ENCODE measurements around the gene DDAH2.

The DDAH2 gene

DNA sequence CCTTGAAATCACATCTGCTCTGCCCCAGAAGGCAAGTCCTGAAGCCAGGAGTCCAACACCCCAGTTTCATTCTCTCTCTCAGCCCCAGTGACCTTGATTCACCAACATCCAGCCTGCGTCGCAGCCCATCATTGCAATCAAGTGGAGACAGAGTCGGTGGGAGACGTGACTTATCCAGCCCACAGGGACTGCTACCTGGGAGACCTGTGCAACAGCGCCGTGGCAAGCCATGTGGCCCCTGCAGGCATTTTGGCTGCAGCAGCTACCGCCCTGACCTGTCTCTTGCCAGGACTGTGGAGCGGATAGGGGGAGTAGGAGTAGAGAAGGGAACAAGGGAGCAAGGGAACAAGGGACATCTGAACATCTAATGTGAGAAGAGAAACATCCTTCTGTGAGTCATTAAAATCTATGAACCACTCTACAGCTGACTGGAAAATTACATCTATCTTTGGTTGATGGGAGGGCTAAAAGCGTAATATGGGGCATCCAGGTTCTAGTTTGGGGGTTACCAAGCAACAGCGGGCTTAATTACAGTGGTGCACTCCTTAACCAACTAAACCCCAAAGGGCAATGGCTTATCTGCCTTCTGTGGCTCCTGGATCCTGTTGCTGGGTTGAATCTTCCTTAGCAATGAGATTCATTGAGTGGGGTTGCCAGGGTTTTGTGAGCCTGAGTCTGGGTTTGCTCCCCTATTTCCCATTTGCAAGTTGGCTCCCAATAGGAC lies 11.4 kb downstream of the DDAH2 start:
- TF ChIP-seq CTCF (IDR thresholded peaks at IDR 0.05; ENCODE audit: low read depth, low read length) = no peak
- H3K4me3 ChIP-seq (ENCODE audit: low read depth, low read length) = no peak overlapping the region

DNA sequence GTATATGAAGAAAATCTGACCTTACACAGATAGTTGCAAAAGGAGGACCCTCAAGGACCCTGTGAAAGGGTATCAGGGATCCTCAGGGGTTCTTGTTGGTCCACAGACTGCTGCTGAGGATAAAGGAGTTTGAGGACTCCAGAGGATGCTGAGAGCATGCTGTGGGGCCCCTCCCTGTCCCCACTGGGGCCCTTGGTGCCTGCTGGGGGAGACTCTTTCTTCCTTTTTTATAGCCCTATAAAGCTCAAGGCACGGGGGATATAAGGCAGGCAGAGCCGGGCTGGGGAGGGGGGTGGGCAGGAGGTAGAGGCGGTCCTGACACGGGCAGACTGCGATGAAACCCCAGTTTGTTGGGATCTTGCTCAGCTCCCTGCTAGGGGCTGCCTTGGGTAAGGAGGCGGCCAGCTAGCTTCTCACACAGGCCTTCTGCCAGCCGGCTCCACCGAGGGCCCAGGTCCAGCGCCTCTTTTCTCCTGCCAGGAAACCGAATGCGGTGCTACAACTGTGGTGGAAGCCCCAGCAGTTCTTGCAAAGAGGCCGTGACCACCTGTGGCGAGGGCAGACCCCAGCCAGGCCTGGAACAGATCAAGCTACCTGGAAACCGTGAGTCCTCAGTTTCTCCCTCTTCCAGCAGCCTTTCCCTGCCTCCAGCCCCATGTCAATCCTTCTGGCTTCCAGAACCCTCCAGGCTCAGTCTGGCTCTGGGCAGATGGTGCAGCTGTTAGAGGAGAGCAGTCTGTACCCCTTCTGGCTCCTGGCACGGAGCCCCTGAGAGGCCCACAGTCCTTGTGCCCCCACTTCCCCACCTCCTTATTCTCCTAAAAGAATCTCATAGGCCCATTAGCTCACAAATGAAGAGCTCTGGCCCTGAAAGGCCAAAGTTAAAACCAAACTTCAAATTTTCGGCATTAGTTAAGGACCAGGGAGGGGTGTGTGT lies 13.8 kb downstream of the DDAH2 start, which contains the start of gene LY6G6D:
TSS of gene LY6G6D (plus strand) at position 327 of the 937 bp plus-strand sequence. CDS start at position 335, 8 bp downstream.
- H3K4me3 ChIP-seq (ENCODE audit: low read depth, low read length) = no peak within 1 kb of the TSS
- TF ChIP-seq CTCF (IDR thresholded peaks at IDR 0.05; ENCODE audit: low read depth, low read length) = no peak

DNA sequence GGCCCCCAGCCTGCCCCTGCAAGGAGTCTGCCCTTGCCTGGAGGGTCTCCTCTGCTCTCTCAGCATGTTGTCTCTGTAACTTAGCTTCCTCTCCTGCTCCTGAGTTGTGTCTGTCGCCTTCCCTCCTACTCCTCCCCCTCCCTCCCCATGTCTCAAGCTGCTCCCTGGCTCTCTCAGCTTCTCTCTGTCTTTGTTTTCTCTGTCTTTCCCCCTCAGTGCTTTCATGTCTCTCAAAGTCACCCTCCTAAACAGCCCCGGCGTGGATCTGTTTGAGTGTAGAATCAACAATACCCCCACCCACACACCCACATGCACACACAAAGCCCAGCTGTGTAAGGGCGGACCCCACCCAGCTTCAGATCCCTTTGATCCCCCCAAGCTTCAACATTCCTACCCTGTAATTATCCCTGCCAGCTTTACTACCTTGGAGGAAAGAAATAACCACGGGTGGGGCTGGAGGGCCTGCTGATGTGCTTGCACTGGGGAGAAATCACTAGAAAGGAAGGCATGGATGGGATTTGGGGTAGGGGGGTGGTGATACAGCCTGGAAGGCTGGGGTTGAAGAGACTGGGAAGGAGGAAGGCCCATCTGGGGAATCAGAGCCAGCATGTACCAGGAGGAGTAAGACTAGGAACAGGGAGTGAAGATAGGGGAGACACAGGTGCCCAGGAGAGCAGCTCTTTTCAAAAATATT lies 15.0 kb downstream of the DDAH2 start:
- no peak overlapping the region for H3K4me3 ChIP-seq (ENCODE audit: low read depth, low read length)
- no peak for TF ChIP-seq CTCF (IDR thresholded peaks at IDR 0.05; ENCODE audit: low read depth, low read length)

- H3K4me3 ChIP-seq (ENCODE audit: low read depth, low read length) = no peak overlapping the region
- TF ChIP-seq CTCF (IDR thresholded peaks at IDR 0.05; ENCODE audit: low read depth, low read length) = no peak
Measured at GRCh38 chr6:31713465-31713864, 15.6 kb downstream of the DDAH2 start.

- no peak overlapping the region for H3K4me3 ChIP-seq (ENCODE audit: low read depth, low read length)
- TF ChIP-seq CTCF (IDR thresholded peaks at IDR 0.05; ENCODE audit: low read depth, low read length) = no peak
Measured at GRCh38 chr6:31712296-31712695, 16.8 kb downstream of the DDAH2 start.

DNA sequence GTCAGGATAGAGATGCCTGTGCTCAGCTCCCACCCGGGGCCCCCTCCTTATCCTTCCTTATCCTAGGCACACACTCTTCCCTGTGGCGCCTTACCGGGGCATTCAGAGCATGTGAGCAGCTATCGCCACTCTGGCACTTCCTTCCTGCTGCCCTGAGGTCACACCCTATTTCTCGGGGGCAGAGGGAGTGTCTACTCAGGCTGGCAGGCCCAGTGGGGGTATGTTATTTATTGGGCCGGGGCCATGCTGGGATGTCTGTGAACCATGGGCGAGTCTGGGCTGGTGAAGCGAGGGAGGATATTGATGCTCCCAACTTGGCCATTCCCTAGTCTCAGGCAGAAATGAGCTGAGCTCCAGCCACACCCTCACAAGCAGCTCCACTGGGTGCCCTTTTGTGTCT lies 17.9 kb downstream of the DDAH2 start:
- no peak overlapping the region for H3K4me3 ChIP-seq (ENCODE audit: low read depth, low read length)
- no peak for TF ChIP-seq CTCF (IDR thresholded peaks at IDR 0.05; ENCODE audit: low read depth, low read length)
